ENCODE results near the gene AHNAK. TPM values are rescaled to one million over a fixed set of nuclear protein-coding genes. Genes with fewer than 3 reads are reported as not detected.

The AHNAK gene
- total and polyA plus RNA-seq, 4 donors, result 22.6 to 110 (median 38.1) TPM

GRCh38 chr11:62506413-62507124, 40.0 kb downstream of the AHNAK start:
- Histone ChIP-seq H3K4me1 (ENCODE audit: control insufficient read depth in 4 of 4, insufficient read depth in 4 of 4, low read length in 3 of 4) (peaks cover 2 to 18% (median 12%) of the 10 kb centered on the region in 4 donors), H3K27ac (ENCODE audit: low read depth in 1 of 2, low read length in 2 of 2) (no peak overlapping the region), H3K27me3 (ENCODE audit: control insufficient read depth in 4 of 4, insufficient read depth in 4 of 4, low read length in 3 of 4) (no peaks in the 10 kb centered on the region), H3K9ac (ENCODE audit: low read depth in 1 of 2, low read length in 2 of 2) (no peak overlapping the region), H3K36me3 (ENCODE audit: control insufficient read depth in 4 of 4, insufficient read depth in 3 of 4, low read depth in 1 of 4, low read length in 3 of 4) (no peaks in the 10 kb centered on the region), H3K4me3 (ENCODE audit: low read depth in 1 of 3, low read length in 3 of 3) (no peak overlapping the region), H3K9me3 (ENCODE audit: control insufficient read depth in 4 of 4, low read length in 3 of 4) (no peaks in the 10 kb centered on the region)
- no peak for DNase-seq (ENCODE audit: low spot score)
- TF ChIP-seq NR2F2 (IDR thresholded peaks at IDR 0.05) (no peak), FOXA2 (IDR thresholded peaks at IDR 0.05) (no peak), SP1 (IDR thresholded peaks at IDR 0.05) (no peak), RXRA (IDR thresholded peaks at IDR 0.05) (no peak), GABPA (IDR thresholded peaks at IDR 0.05 in 1 of 2, conservative IDR thresholded peaks at IDR 0.05 in 1 of 2) (no peak), HNF4A (conservative IDR thresholded peaks at IDR 0.05) (no peak)
- TF ChIP-seq, protein P1, sequence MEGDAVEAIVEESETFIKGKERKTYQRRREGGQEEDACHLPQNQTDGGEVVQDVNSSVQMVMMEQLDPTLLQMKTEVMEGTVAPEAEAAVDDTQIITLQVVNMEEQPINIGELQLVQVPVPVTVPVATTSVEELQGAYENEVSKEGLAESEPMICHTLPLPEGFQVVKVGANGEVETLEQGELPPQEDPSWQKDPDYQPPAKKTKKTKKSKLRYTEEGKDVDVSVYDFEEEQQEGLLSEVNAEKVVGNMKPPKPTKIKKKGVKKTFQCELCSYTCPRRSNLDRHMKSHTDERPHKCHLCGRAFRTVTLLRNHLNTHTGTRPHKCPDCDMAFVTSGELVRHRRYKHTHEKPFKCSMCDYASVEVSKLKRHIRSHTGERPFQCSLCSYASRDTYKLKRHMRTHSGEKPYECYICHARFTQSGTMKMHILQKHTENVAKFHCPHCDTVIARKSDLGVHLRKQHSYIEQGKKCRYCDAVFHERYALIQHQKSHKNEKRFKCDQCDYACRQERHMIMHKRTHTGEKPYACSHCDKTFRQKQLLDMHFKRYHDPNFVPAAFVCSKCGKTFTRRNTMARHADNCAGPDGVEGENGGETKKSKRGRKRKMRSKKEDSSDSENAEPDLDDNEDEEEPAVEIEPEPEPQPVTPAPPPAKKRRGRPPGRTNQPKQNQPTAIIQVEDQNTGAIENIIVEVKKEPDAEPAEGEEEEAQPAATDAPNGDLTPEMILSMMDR (IDR thresholded peaks at IDR 0.05; ENCODE audit: low read depth, low read length, missing input control), result no peak
- 88% methylated on average over 10 of the region's 10 CpGs for WGBS

DNA sequence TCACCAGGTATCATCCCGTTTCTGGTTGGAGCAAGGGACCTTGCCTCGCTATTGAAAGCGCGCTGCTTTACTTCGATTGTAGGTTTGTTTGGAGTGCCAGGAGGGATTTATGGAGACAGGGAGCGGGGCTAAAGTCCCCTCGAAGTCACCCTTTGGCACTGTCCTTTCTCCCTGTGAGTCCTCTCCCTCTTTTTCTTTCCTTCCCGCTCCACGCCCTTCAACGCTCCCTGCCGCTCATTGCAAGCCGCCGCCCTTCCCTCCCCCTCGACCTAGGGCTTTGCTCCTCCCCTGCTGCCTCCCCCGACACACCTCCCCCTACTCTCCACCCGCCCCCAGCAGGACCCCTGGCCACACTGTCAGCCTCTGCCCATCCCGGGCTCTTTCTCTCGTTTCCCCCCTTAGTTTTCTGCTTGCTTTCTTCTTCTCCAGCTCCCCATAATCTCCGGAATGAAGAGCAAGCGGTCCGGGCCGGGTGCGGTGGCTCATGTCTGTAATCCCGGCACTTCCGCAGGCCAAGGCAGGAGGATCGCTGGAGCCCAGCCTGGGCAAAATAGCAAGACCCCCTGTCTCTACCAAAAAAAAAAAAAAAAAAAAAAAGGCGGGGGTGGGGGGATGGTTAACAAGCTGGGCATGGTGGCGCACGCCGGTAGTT, 41.0 kb downstream of the AHNAK start:
- WGBS, result 62% methylated on average over 30 of the region's 30 CpGs
- TF ChIP-seq RAD21 (IDR thresholded peaks at IDR 0.05), result no peak
- no peak for TF ChIP-seq EGR1 (IDR thresholded peaks at IDR 0.05; ENCODE audit: low read depth in 2 of 2)
- TF ChIP-seq SP1 (IDR thresholded peaks at IDR 0.05), result no peak
- TF ChIP-seq, protein P2, sequence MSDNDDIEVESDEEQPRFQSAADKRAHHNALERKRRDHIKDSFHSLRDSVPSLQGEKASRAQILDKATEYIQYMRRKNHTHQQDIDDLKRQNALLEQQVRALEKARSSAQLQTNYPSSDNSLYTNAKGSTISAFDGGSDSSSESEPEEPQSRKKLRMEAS (IDR thresholded peaks at IDR 0.05), result no peak
- no peak for TF ChIP-seq ATF3 (IDR thresholded peaks at IDR 0.05)
- TF ChIP-seq, protein P3, sequence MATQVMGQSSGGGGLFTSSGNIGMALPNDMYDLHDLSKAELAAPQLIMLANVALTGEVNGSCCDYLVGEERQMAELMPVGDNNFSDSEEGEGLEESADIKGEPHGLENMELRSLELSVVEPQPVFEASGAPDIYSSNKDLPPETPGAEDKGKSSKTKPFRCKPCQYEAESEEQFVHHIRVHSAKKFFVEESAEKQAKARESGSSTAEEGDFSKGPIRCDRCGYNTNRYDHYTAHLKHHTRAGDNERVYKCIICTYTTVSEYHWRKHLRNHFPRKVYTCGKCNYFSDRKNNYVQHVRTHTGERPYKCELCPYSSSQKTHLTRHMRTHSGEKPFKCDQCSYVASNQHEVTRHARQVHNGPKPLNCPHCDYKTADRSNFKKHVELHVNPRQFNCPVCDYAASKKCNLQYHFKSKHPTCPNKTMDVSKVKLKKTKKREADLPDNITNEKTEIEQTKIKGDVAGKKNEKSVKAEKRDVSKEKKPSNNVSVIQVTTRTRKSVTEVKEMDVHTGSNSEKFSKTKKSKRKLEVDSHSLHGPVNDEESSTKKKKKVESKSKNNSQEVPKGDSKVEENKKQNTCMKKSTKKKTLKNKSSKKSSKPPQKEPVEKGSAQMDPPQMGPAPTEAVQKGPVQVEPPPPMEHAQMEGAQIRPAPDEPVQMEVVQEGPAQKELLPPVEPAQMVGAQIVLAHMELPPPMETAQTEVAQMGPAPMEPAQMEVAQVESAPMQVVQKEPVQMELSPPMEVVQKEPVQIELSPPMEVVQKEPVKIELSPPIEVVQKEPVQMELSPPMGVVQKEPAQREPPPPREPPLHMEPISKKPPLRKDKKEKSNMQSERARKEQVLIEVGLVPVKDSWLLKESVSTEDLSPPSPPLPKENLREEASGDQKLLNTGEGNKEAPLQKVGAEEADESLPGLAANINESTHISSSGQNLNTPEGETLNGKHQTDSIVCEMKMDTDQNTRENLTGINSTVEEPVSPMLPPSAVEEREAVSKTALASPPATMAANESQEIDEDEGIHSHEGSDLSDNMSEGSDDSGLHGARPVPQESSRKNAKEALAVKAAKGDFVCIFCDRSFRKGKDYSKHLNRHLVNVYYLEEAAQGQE (IDR thresholded peaks at IDR 0.05), result no peak
- no peak for TF ChIP-seq HNF4G (IDR thresholded peaks at IDR 0.05)
- H3K27ac ChIP-seq (ENCODE audit: low read depth in 1 of 2, low read length in 2 of 2), result no peak overlapping the region
- H3K4me1 ChIP-seq (ENCODE audit: control insufficient read depth in 4 of 4, insufficient read depth in 4 of 4, low read length in 3 of 4), result peaks cover 2 to 23% (median 13%) of the 10 kb centered on the region in 4 donors
- DNase-seq (ENCODE audit: low spot score), result no peak
- H3K36me3 ChIP-seq (ENCODE audit: control insufficient read depth in 4 of 4, insufficient read depth in 3 of 4, low read depth in 1 of 4, low read length in 3 of 4), result no peaks in the 10 kb centered on the region
- H3K27me3 ChIP-seq (ENCODE audit: control insufficient read depth in 4 of 4, insufficient read depth in 4 of 4, low read length in 3 of 4), result no peaks in the 10 kb centered on the region
- H3K4me3 ChIP-seq (ENCODE audit: low read depth in 1 of 3, low read length in 3 of 3), result no peak overlapping the region
- H3K9ac ChIP-seq (ENCODE audit: low read depth in 1 of 2, low read length in 2 of 2), result no peak overlapping the region
- no peaks in the 10 kb centered on the region for H3K9me3 ChIP-seq (ENCODE audit: control insufficient read depth in 4 of 4, low read length in 3 of 4)
